Glutamatergic neuron (in vitro differentiated cells): ENCODE data around the gene CFP. TPM values are rescaled to one million over a fixed set of nuclear protein-coding genes. Genes with fewer than 3 reads are reported as not detected.

Source experiments
- DNase-seq: peaks from one replicate; pipeline ENCODE4 v3.0.0; 2022
- H3K27ac Mint-ChIP-seq: one replicate; pipeline ENCODE4 v1.8.0; 2020; ENCODE audit warnings: mild to moderate bottlenecking, mixed read lengths, inconsistent platforms; ENCODE audit not compliant: unreplicated experiment
- H3K27me3 Mint-ChIP-seq: one replicate; pipeline ENCODE4 v1.8.0; 2020; ENCODE audit warnings: mild to moderate bottlenecking, moderate library complexity, mixed read lengths, inconsistent platforms; ENCODE audit not compliant: unreplicated experiment
- H3K36me3 Mint-ChIP-seq: one replicate; pipeline ENCODE4 v1.8.0; 2020; ENCODE audit warnings: mild to moderate bottlenecking, mixed read lengths, inconsistent platforms; ENCODE audit not compliant: unreplicated experiment
- H3K4me1 Mint-ChIP-seq: one replicate; pipeline ENCODE4 v1.8.0; 2020; ENCODE audit warnings: mild to moderate bottlenecking, low read depth, mixed read lengths, inconsistent platforms; ENCODE audit not compliant: unreplicated experiment
- H3K4me3 Mint-ChIP-seq: one replicate; pipeline ENCODE4 v1.8.0; 2020; ENCODE audit warnings: mild to moderate bottlenecking, mixed read lengths, inconsistent platforms; ENCODE audit not compliant: unreplicated experiment
- H3K9me3 Mint-ChIP-seq: one replicate; pipeline ENCODE4 v1.8.0; 2020; ENCODE audit warnings: mild to moderate bottlenecking, moderate library complexity, mixed read lengths, inconsistent platforms; ENCODE audit not compliant: unreplicated experiment
- CTCF ChIP-seq: fragments of 200-600 bp; sonication (generic); IDR thresholded peaks from one replicate; pipeline ENCODE4 v1.5.0; 2021; ENCODE audit not compliant: partially characterized antibody, unreplicated experiment
- total RNA-seq: library from RNA; stranded (reverse); fragmentation: NEBNext Ultra II Directional; extraction: Animal tissue kit (Norgen Biotek cat#: 25700); gene quantifications from one replicate; pipeline ENCODE4 v1.2.1, GENCODE V29; 2021; ENCODE audit not compliant: unreplicated experiment

Gene CFP
- total RNA-seq, 1 donor from 2014 or later, result 0.49 TPM

GRCh38 chrX:47643926-47644325 is 14.2 kb upstream of the CFP start:
- DNase-seq, result no peak
- Mint-ChIP-seq H3K36me3 (peaks cover 14% of the 10 kb centered on the region), H3K9me3 (peaks cover 2% of the 10 kb centered on the region), H3K4me1 (peaks cover 7% of the 10 kb centered on the region), H3K27ac (peak overlapping the region; percentile 52), H3K27me3 (peaks cover 1% of the 10 kb centered on the region), H3K4me3 (no peak overlapping the region)
- TF ChIP-seq CTCF, result no peak

- Mint-ChIP-seq H3K27ac (no peak overlapping the region), H3K4me3 (no peak overlapping the region), H3K9me3 (peaks cover 4% of the 10 kb centered on the region), H3K4me1 (no peaks in the 10 kb centered on the region), H3K36me3 (peaks cover 14% of the 10 kb centered on the region), H3K27me3 (no peaks in the 10 kb centered on the region)
- TF ChIP-seq CTCF, result no peak
- no peak for DNase-seq
These were observed 9.1 kb upstream of the CFP start for GRCh38 chrX:47638816-47639215.

- peaks cover 4% of the 10 kb centered on the region for H3K9me3 Mint-ChIP-seq
- no peak overlapping the region for H3K4me3 Mint-ChIP-seq
- no peak for DNase-seq
- H3K27me3 Mint-ChIP-seq, result no peaks in the 10 kb centered on the region
- peaks cover 14% of the 10 kb centered on the region for H3K36me3 Mint-ChIP-seq
- H3K4me1 Mint-ChIP-seq, result no peaks in the 10 kb centered on the region
- H3K27ac Mint-ChIP-seq, result no peak overlapping the region
- no peak for TF ChIP-seq CTCF
These were observed 7.9 kb upstream of the CFP start for GRCh38 chrX:47637546-47638195.

GRCh38 chrX:47634871-47635575 is 5.3 kb upstream of the CFP start:
- Mint-ChIP-seq H3K36me3 (peaks cover 6% of the 10 kb centered on the region), H3K4me1 (no peaks in the 10 kb centered on the region), H3K27me3 (no peaks in the 10 kb centered on the region), H3K27ac (no peak overlapping the region), H3K4me3 (no peak overlapping the region), H3K9me3 (peaks cover 4% of the 10 kb centered on the region)
- TF ChIP-seq CTCF, result no peak
- DNase-seq, result no peak
